T-cell (primary cell): Measurements from ENCODE around the gene MAP2K7. TPM values are rescaled to one million over a fixed set of nuclear protein-coding genes. Genes with fewer than 3 reads are reported as not detected.

ENCODE experiments used
- ATAC-seq, 4 experiments: fragments of 200-7000 bp in 3 of 4; fragments of 150-1000 bp in 1 of 4; cut with Tn5 transposase; replicated peaks in 1 of 4; 1 replicate in 3 of 4; 2 replicates in 1 of 4; pipeline ENCODE4 v1.10.0; 2021; ENCODE audit warnings: moderate library complexity in 3 of 4, mild to moderate bottlenecking in 2 of 4, moderate number of reproducible peaks in 1 of 4
- CTCF ChIA-PET, 2 donors: fragments of 300-600 bp; sonication (Branson Sonifier 250); formaldehyde crosslinking; loops; one replicate each; lab custom pipeline; 2022; ENCODE audit warnings: antibody characterized with exemption in 2 of 2; lab: Charles Lee
- POLR2A ChIA-PET, 2 donors: fragments of 300-600 bp; sonication (Branson Sonifier 250); formaldehyde crosslinking; loops; one replicate each; lab custom pipeline; 2022; ENCODE audit warnings: antibody characterized with exemption in 2 of 2; lab: Charles Lee
- DNase-seq, 35 experiments: peaks; one replicate each; pipeline versions ENCODE4 v3.0.0 to v3.0.0-alpha.2; 2013 to 2023
- H3K27ac ChIP-seq: one replicate; pipeline ENCODE4 v1.5.1; 2013; ENCODE audit warnings: low read length
- H3K27me3 ChIP-seq, 2 experiments: replicated peaks in 1 of 2; 1 replicate in 1 of 2; 2 replicates in 1 of 2; pipeline versions ENCODE4 v1.6.1 to v1.7.0; 2013; ENCODE audit warnings: low read length in 1 of 2, mixed read lengths in 1 of 2; ENCODE audit not compliant: control insufficient read depth in 2 of 2, insufficient read depth in 2 of 2; ENCODE audit errors: extremely low read depth in 1 of 2
- H3K36me3 ChIP-seq, 2 donors: 1 replicate in 1 of 2; 2 replicates in 1 of 2; pipeline versions ENCODE4 v1.6.1 to v1.7.0; 2013; ENCODE audit warnings: low read length in 1 of 2; ENCODE audit not compliant: control insufficient read depth in 2 of 2, insufficient read depth in 1 of 2; ENCODE audit errors: extremely low read depth in 1 of 2
- H3K4me1 ChIP-seq, 2 experiments: 1 replicate in 1 of 2; 2 replicates in 1 of 2; pipeline versions ENCODE4 v1.6.1 to v1.7.0; 2013; ENCODE audit warnings: low read length in 2 of 2, mixed read lengths in 1 of 2; ENCODE audit not compliant: insufficient read depth in 2 of 2, control insufficient read depth in 1 of 2; ENCODE audit errors: extremely low read depth in 1 of 2
- H3K4me3 ChIP-seq, 2 donors: 1 replicate in 1 of 2; 2 replicates in 1 of 2; pipeline versions ENCODE4 v1.5.1 to v1.7.0; 2013; ENCODE audit warnings: mild to moderate bottlenecking in 2 of 2, low read length in 1 of 2, moderate library complexity in 1 of 2; ENCODE audit not compliant: control insufficient read depth in 1 of 2; ENCODE audit errors: extremely low read depth in 1 of 2
- H3K9me3 ChIP-seq: 2 replicates; pipeline ENCODE4 v1.7.0; 2013
- H3K27ac Mint-ChIP-seq, 2 donors: one replicate each; pipeline ENCODE4 v1.8.0; 2020 to 2021; ENCODE audit warnings: mild to moderate bottlenecking in 2 of 2, mixed read lengths in 2 of 2
- H3K27me3 Mint-ChIP-seq, 2 donors: one replicate each; pipeline ENCODE4 v1.8.0; 2021 to 2022; ENCODE audit warnings: mixed read lengths in 2 of 2
- H3K36me3 Mint-ChIP-seq: one replicate; pipeline ENCODE4 v1.8.0; 2021; ENCODE audit warnings: mixed read lengths
- H3K4me1 Mint-ChIP-seq, 3 donors: one replicate each; pipeline ENCODE4 v1.8.0; 2020 to 2022; ENCODE audit warnings: mixed read lengths in 3 of 3, mild to moderate bottlenecking in 1 of 3
- H3K4me3 Mint-ChIP-seq, 3 donors: one replicate each; pipeline ENCODE4 v1.8.0; 2020 to 2022; ENCODE audit warnings: mild to moderate bottlenecking in 3 of 3, mixed read lengths in 3 of 3, moderate library complexity in 3 of 3
- H3K9me3 Mint-ChIP-seq, 3 donors: one replicate each; pipeline ENCODE4 v1.8.0; 2020 to 2022; ENCODE audit warnings: mixed read lengths in 3 of 3
- WGBS: methylation state at CpG from one replicate; pipeline ENCODE4 v1.1.5; 2013; ENCODE audit warnings: missing lambda C conversion rate; ENCODE audit not compliant: insufficient coverage; 5-methylcytosine and 5-hydroxymethylcytosine counted together
- total RNA-seq, 35 experiments: library from RNA in 6 of 35; stranded (reverse) in 6 of 35; fragments of 120-200 nt in 1 of 35; gene quantifications; one replicate each; pipeline versions ENCODE4 v1.2.1 to v1.2.4 and lab custom pipeline; 2013 to 2026

MAP2K7 gene
- total RNA-seq, 5 donors from 2014 or later (not counting 1 experiment from before 2014, with no cell fraction given): 68.1 to 93.1 (median 73.5) TPM

- DNase-seq: no peak
- H3K4me3 ChIP-seq: no peak overlapping the region
- peaks cover 6 to 45% of the 10 kb centered on the region in 2 experiments for H3K4me1 ChIP-seq
- Mint-ChIP-seq H3K27ac (no peak overlapping the region), H3K4me1 (peaks cover 20 to 21% (median 21%) of the 10 kb centered on the region in 3 donors), H3K27me3 (peaks cover 0 to 1% of the 10 kb centered on the region in 2 donors), H3K4me3 (no peak overlapping the region), H3K36me3 (peaks cover 29% of the 10 kb centered on the region), H3K9me3 (no peaks in the 10 kb centered on the region)
- H3K27me3 ChIP-seq: no peaks in the 10 kb centered on the region
- ChIA-PET CTCF (no interaction called here), POLR2A (interaction anchor here in 1 of 2 donors (0.9 kb wide), 1 partner anchor 279 kb away, joined by 3 read pairs; the partner anchor contains the start of gene PET100)
- WGBS: 95% methylated on average over 18 of the region's 19 CpGs
- H3K9me3 ChIP-seq: no peaks in the 10 kb centered on the region
- H3K27ac ChIP-seq: no peak overlapping the region
- no peak for ATAC-seq
- H3K36me3 ChIP-seq: peaks cover 23 to 45% of the 10 kb centered on the region in 2 donors
These were observed 5.2 kb downstream of the MAP2K7 start for GRCh38 chr19:7908742-7909461.

GRCh38 chr19:7909471-7910067 is 5.9 kb downstream of the MAP2K7 start:
- no peak for ATAC-seq
- peaks cover 0 to 5% of the 10 kb centered on the region in 2 donors for H3K27me3 Mint-ChIP-seq
- H3K27me3 ChIP-seq: peaks cover 0 to 5% of the 10 kb centered on the region in 2 experiments
- H3K4me1 ChIP-seq: peaks cover 6 to 40% of the 10 kb centered on the region in 2 experiments
- ChIA-PET POLR2A (no interaction called here), CTCF (no interaction called here)
- WGBS: 97% methylated on average over 11 of the region's 21 CpGs
- H3K4me3 ChIP-seq: no peak overlapping the region
- H3K27ac Mint-ChIP-seq: no peak overlapping the region
- H3K36me3 ChIP-seq: peaks cover 23 to 45% of the 10 kb centered on the region in 2 donors
- H3K27ac ChIP-seq: no peak overlapping the region
- H3K9me3 Mint-ChIP-seq: no peaks in the 10 kb centered on the region
- no peak overlapping the region for H3K4me3 Mint-ChIP-seq
- DNase-seq: no peak
- no peaks in the 10 kb centered on the region for H3K9me3 ChIP-seq
- peaks cover 29% of the 10 kb centered on the region for H3K36me3 Mint-ChIP-seq
- peaks cover 18 to 19% (median 18%) of the 10 kb centered on the region in 3 donors for H3K4me1 Mint-ChIP-seq

- H3K4me1 Mint-ChIP-seq: peaks cover 8 to 14% (median 11%) of the 10 kb centered on the region in 3 donors
- H3K36me3 Mint-ChIP-seq: peaks cover 24% of the 10 kb centered on the region
- ChIA-PET CTCF (no interaction called here), POLR2A (interaction anchor here in 1 of 2 donors (0.7 kb wide), 1 partner anchor 1422 kb away, joined by 4 read pairs; no protein-coding TSS in a partner anchor)
- Histone ChIP-seq H3K27ac (no peak overlapping the region), H3K36me3 (peaks cover 23 to 45% of the 10 kb centered on the region in 2 donors), H3K4me3 (no peak overlapping the region), H3K27me3 (peaks cover 0 to 15% of the 10 kb centered on the region in 2 experiments), H3K4me1 (peaks cover 0 to 34% of the 10 kb centered on the region in 2 experiments), H3K9me3 (no peaks in the 10 kb centered on the region)
- H3K4me3 Mint-ChIP-seq: no peak overlapping the region
- ATAC-seq (no peak), DNase-seq (no peak)
- no peaks in the 10 kb centered on the region for H3K9me3 Mint-ChIP-seq
- no peak overlapping the region for H3K27ac Mint-ChIP-seq
- 97% methylated on average over 37 of the region's 54 CpGs for WGBS
- peaks cover 3 to 13% of the 10 kb centered on the region in 2 donors for H3K27me3 Mint-ChIP-seq
These were observed 6.9 kb downstream of the MAP2K7 start for GRCh38 chr19:7910321-7911161.

GRCh38 chr19:7911508-7912143 is 7.9 kb downstream of the MAP2K7 start:
- H3K4me1 Mint-ChIP-seq: peaks cover 0 to 12% (median 11%) of the 10 kb centered on the region in 3 donors
- no peak for ATAC-seq
- no peak for DNase-seq

GRCh38 chr19:7912144-7912696 is 8.5 kb downstream of the MAP2K7 start:
- ATAC-seq (no peak), DNase-seq (no peak)
- H3K9me3 Mint-ChIP-seq: no peaks in the 10 kb centered on the region
- no peak overlapping the region for H3K4me3 Mint-ChIP-seq
- no peak overlapping the region for H3K27ac ChIP-seq
- ChIA-PET POLR2A (interaction anchor here in 1 of 2 donors (1.0 kb wide), 1 partner anchor 8 kb away, joined by 5 read pairs; the partner anchor contains the start of gene SNAPC2), CTCF (interaction anchor here in 1 of 2 donors (1.4 kb wide), 1 partner anchor 8 kb away, joined by 5 read pairs; no protein-coding TSS in a partner anchor)
- H3K4me1 Mint-ChIP-seq: peaks cover 0 to 15% (median 13%) of the 10 kb centered on the region in 3 donors
- H3K4me3 ChIP-seq: no peak overlapping the region
- peaks cover 0 to 28% of the 10 kb centered on the region in 2 experiments for H3K27me3 ChIP-seq
- H3K9me3 ChIP-seq: no peaks in the 10 kb centered on the region
- H3K4me1 ChIP-seq: peaks cover 3 to 33% of the 10 kb centered on the region in 2 experiments
- 97% methylated on average over 14 of the region's 31 CpGs for WGBS
- H3K27me3 Mint-ChIP-seq: peaks cover 6 to 23% of the 10 kb centered on the region in 2 donors
- H3K27ac Mint-ChIP-seq: no peak overlapping the region
- H3K36me3 ChIP-seq: peaks cover 20 to 36% of the 10 kb centered on the region in 2 donors
- peaks cover 21% of the 10 kb centered on the region for H3K36me3 Mint-ChIP-seq

More at GRCh38 chr19:7911508-7912143, 7.9 kb downstream of the MAP2K7 start:
- ChIA-PET CTCF (interaction anchor here in 1 of 2 donors (1.4 kb wide), 1 partner anchor 9 kb away, joined by 5 read pairs; no protein-coding TSS in a partner anchor), POLR2A (interaction anchor here (0.6 to 1.0 kb wide), 2 partner anchors 9 to 95 kb away, joined by 3 to 5 read pairs; partner anchors contain the start of gene SNAPC2 (in 1 of the 2))
- H3K36me3 ChIP-seq: peaks cover 20 to 36% of the 10 kb centered on the region in 2 donors
- Mint-ChIP-seq H3K36me3 (peaks cover 21% of the 10 kb centered on the region), H3K4me3 (no peak overlapping the region), H3K9me3 (no peaks in the 10 kb centered on the region), H3K27me3 (peaks cover 6 to 19% of the 10 kb centered on the region in 2 donors), H3K27ac (no peak overlapping the region)
- 95% methylated on average over 13 of the region's 18 CpGs for WGBS
- no peak overlapping the region for H3K4me3 ChIP-seq
- peaks cover 0 to 32% of the 10 kb centered on the region in 2 experiments for H3K4me1 ChIP-seq
- no peak overlapping the region for H3K27ac ChIP-seq
- peaks cover 0 to 24% of the 10 kb centered on the region in 2 experiments for H3K27me3 ChIP-seq
- no peaks in the 10 kb centered on the region for H3K9me3 ChIP-seq
